Activated T-cell treated with anti-CD3 and anti-CD28 coated beads, Interleukin-2, amount 50 U/mL, for 72 hours (primary cell): Measurements from ENCODE around the gene CRNKL1. TPM values are rescaled to one million over a fixed set of nuclear protein-coding genes. Genes with fewer than 3 reads are reported as not detected.

ENCODE experiments used
- ATAC-seq, 2 donors: fragments of 150-1000 bp; cut with Tn5 transposase; replicated peaks in 1 of 2; 2 replicates each; pipeline ENCODE4 v1.10.0; 2021; ENCODE audit warnings: moderate library complexity in 2 of 2, mild to moderate bottlenecking in 1 of 2
- DNase-seq, 2 donors: peaks; one replicate each; pipeline ENCODE4 v3.0.0; 2021 to 2022; ENCODE audit warnings: mixed read lengths in 1 of 2
- H3K27ac Mint-ChIP-seq: one replicate; pipeline ENCODE4 v1.8.0; 2022; ENCODE audit warnings: mild to moderate bottlenecking, moderate library complexity, mixed read lengths
- H3K27me3 Mint-ChIP-seq: one replicate; pipeline ENCODE4 v1.8.0; 2022; ENCODE audit warnings: low read depth, mixed read lengths
- H3K36me3 Mint-ChIP-seq, 2 donors: one replicate each; pipeline ENCODE4 v1.8.0; 2022; ENCODE audit warnings: mixed read lengths in 2 of 2, mild to moderate bottlenecking in 1 of 2; ENCODE audit not compliant: insufficient read depth in 2 of 2
- H3K4me1 Mint-ChIP-seq: one replicate; pipeline ENCODE4 v1.8.0; 2022; ENCODE audit warnings: low read depth, mixed read lengths
- H3K4me3 Mint-ChIP-seq, 2 donors: one replicate each; pipeline ENCODE4 v1.8.0; 2022; ENCODE audit warnings: mild to moderate bottlenecking in 2 of 2, mixed read lengths in 2 of 2, moderate library complexity in 2 of 2
- H3K9me3 Mint-ChIP-seq, 2 donors: one replicate each; pipeline ENCODE4 v1.8.0; 2022; ENCODE audit warnings: mixed read lengths in 2 of 2
- total RNA-seq, 2 donors: library from RNA; stranded (reverse); gene quantifications; one replicate each; pipeline ENCODE4 v1.2.3, GENCODE V29; 2022

The CRNKL1 gene
- total RNA-seq, 2 donors from 2014 or later, result 22.3 to 27.9 TPM

DNA sequence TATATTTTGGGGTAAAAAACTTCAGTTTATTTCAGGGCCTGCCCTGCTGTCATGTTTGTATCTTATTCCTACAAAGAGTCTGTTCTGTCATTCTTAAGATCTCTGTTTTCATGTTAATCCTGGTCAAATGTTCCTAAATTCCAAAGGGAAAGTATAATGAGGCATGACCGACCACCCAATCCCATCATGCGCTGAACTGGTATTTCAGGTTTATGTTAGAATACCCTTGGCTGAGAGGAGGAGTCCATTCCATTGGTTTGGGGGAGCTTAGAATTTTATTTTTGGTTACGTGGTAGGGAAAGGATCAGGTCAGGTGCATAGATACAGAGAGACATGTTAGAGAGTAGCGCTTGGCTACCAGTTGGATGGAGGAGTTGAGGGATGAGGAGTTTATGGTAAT, 25.8 kb upstream of the CRNKL1 start:
- no peak for ATAC-seq
- H3K4me3 Mint-ChIP-seq, result no peak overlapping the region
- no peaks in the 10 kb centered on the region for H3K36me3 Mint-ChIP-seq
- H3K27ac Mint-ChIP-seq, result no peak overlapping the region
- H3K27me3 Mint-ChIP-seq, result peaks cover 24% of the 10 kb centered on the region
- H3K9me3 Mint-ChIP-seq, result no peaks in the 10 kb centered on the region
- no peak for DNase-seq
- H3K4me1 Mint-ChIP-seq, result no peaks in the 10 kb centered on the region

DNA sequence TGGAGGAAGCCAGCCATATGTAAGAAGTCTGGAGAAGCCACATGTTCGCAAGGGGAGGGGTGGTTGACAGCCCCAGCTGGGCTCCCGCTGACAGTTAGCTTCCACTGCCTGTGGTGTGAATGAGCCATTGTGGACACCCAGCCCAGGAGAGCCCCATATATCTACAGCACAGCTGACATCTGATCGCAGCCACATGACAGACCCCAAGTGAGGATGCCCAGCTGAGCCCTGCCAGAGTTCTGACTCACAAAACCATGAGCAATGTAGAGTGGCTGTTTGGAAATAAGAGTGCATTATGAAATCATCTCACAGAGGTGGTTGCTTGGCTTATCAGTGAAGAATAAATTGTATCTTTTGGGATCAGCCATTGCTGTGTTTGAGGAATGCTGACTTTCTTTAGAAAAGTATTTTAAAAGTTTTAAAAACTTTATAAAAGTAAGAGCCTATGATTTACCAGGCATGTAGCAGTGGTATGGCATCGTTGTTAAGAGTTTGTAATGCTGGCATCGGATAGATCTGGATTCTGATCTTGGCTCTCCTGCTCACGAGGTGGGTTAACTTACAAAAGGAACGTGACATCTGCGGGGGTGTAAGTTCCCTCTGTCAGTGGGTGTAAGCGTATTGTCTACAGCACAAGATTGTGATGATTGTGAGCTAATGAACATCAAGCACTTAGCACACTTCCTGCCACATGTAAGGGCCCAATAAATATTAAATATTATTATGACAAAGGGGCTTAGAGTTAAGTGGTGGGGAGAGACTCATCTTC, 24.2 kb upstream of the CRNKL1 start:
- no peak for DNase-seq

DNA sequence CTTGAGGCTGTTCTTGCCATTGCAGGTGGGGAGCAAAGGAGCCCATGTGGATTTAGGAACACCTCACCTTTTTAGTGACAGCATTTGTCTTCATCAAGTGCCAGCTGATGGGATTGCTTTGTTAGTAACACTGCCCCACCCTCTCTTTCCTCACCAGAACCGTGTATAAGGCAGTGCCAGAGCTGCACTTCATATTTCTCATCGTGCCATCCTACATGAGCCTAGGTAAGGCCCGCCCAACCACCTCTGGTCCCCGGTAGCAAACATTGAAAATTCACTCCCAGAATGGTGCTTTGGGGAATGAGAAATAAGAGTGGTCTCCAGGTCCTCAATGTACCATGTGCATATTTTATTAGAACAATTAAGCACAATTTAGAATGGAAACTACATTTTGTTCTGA, 22.8 kb upstream of the CRNKL1 start:
- no peak overlapping the region for H3K27ac Mint-ChIP-seq
- H3K36me3 Mint-ChIP-seq, result no peaks in the 10 kb centered on the region
- DNase-seq (no peak), ATAC-seq (no peak)
- H3K9me3 Mint-ChIP-seq, result no peaks in the 10 kb centered on the region
- peaks cover 12% of the 10 kb centered on the region for H3K27me3 Mint-ChIP-seq
- H3K4me1 Mint-ChIP-seq, result no peaks in the 10 kb centered on the region
- H3K4me3 Mint-ChIP-seq, result no peak overlapping the region

More for the DNA sequence above, 24.2 kb upstream of the CRNKL1 start:
- ATAC-seq, result peak in 1 of 2 donors; percentile 23
- no peaks in the 10 kb centered on the region for H3K36me3 Mint-ChIP-seq
- no peaks in the 10 kb centered on the region for H3K9me3 Mint-ChIP-seq
- H3K27me3 Mint-ChIP-seq, result peaks cover 13% of the 10 kb centered on the region
- no peak overlapping the region for H3K4me3 Mint-ChIP-seq
- H3K4me1 Mint-ChIP-seq, result no peaks in the 10 kb centered on the region
- H3K27ac Mint-ChIP-seq, result no peak overlapping the region

DNA sequence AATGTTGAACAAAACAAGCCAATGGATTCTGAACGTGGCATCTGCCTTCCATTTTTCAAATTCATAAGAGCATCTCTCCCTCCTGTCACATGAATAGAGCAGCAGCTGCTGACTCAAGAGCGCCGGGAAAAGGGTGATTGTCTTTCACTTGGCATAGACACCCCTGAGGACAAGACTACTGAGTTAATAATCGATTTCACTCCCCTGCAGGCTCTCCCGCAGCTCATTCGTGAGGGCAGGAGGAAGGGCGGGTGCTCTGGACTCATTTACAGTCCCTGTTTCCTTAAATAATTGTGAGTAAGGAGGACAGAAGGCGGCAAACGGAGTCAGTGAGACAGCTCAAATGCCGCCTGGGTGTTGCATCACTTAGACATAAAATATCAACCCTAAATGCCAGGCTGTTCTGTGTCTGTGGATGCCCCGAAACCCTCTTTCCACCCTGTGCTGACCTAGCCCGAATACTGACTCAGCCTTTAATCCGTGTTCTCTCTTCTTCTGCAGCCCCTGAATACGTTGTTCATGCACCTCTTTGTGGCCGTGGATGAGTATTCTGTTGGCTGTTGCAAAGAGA, 21.6 kb upstream of the CRNKL1 start:
- no peak overlapping the region for H3K27ac Mint-ChIP-seq
- no peaks in the 10 kb centered on the region for H3K4me1 Mint-ChIP-seq
- no peaks in the 10 kb centered on the region for H3K36me3 Mint-ChIP-seq
- no peak overlapping the region for H3K4me3 Mint-ChIP-seq
- H3K9me3 Mint-ChIP-seq, result no peaks in the 10 kb centered on the region
- peaks cover 7% of the 10 kb centered on the region for H3K27me3 Mint-ChIP-seq
- ATAC-seq (no peak), DNase-seq (no peak)

DNA sequence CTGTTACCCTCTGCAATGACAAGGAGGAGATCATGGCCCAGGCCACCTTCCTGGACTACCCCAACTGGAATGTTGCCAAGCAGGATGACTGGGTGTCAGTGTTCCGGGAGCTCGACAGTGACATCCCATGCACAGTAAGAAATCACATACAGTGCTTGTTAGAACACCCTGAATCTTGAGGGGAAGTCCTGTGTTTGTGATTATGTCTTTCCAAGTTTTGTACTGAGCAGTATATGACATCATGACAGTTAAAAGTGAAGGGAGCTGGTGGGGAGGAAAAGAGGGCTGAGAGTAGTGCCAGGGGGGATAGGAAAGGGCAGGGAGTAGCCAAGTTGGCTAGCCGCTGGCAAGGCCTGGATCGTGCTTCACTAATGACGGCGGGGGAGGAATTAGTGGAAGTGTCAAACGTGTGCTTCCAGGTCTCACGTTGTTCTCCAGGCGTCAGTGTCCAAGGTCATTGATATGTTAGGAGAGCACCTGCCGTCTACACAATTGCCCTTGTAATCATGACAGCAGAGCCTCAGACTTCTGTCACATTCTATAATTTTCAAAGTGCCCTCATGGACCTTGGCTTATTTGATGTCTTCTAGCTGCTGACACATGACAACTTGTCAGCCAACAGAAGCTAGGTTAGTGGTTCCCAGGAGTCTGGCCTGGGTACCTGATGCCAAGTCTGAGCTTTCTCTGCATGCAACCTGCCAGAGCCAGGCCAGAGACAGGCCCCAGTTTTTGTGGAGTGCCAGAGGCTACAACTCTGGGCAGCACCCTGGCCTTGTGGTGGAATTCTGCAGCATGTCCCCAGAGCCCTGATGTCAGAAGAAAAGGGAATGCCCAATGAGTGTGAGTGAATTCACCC, 18.8 kb upstream of the CRNKL1 start:
- no peaks in the 10 kb centered on the region for H3K36me3 Mint-ChIP-seq
- H3K9me3 Mint-ChIP-seq, result no peaks in the 10 kb centered on the region
- no peaks in the 10 kb centered on the region for H3K4me1 Mint-ChIP-seq
- peaks cover 3% of the 10 kb centered on the region for H3K27me3 Mint-ChIP-seq
- DNase-seq, result no peak
- H3K4me3 Mint-ChIP-seq, result no peak overlapping the region
- ATAC-seq, result no peak
- H3K27ac Mint-ChIP-seq, result no peak overlapping the region

DNA sequence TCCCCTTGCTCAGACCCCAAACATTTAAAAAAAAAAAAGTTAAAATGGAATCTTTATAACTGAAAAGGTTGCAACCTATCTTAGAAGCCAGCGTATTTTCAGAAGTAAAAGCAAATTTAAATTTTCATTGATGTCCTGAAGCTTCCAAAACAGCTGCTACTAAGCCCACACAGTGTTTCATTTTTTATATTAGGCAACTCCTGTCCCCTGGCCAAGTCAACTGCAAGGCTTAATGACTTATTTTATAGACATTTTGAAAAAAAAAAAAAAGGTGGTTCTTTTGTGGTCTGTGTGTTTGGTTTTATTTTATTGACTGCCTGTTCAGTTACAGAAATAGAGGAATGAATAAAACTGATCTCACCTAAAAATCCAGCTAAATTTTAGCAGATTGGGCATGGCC, 13.1 kb upstream of the CRNKL1 start:
- H3K9me3 Mint-ChIP-seq, result no peaks in the 10 kb centered on the region
- no peak for DNase-seq
- H3K4me3 Mint-ChIP-seq, result no peak overlapping the region
- H3K27ac Mint-ChIP-seq, result no peak overlapping the region
- ATAC-seq, result no peak
- H3K27me3 Mint-ChIP-seq, result peaks cover 27% of the 10 kb centered on the region
- no peaks in the 10 kb centered on the region for H3K4me1 Mint-ChIP-seq
- no peaks in the 10 kb centered on the region for H3K36me3 Mint-ChIP-seq

DNA sequence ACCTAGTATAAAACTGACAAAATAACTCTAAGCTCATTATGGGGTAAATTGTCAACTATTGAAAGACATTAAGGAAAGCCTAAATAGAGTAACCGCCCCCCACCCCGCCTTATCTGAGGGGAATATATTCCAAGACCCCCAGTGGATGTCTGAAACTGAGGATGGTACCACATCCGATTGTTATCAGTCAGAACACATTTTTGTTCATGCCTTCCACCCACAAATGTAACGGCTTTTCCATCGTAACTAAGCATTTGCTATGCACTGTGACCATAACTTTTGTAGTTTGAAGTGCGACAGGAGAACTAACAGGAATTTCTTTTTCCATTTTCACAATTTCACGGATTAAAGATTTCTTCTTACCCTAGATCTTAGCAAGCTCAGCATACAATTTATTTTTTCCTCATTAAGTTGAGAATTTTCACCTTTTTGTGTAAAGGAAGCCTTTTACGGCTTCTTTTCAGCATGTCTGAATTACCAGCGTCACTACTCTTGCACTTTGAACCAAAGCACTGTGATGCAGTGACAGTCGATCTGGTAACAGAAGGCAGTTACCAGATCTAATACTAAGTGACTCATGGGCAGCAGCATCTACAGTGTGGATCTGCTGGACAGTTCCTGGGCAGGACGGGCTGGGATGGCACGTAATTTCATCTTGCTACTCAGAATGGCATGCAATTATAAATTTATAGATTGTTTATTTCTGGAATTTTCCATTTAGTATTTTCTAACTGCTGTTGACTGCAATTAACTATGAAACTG, 11.9 kb upstream of the CRNKL1 start:
- DNase-seq (no peak), ATAC-seq (no peak)
- Mint-ChIP-seq H3K4me3 (no peak overlapping the region), H3K9me3 (no peaks in the 10 kb centered on the region), H3K27ac (no peak overlapping the region), H3K27me3 (peaks cover 27% of the 10 kb centered on the region), H3K4me1 (no peaks in the 10 kb centered on the region), H3K36me3 (no peaks in the 10 kb centered on the region)

DNA sequence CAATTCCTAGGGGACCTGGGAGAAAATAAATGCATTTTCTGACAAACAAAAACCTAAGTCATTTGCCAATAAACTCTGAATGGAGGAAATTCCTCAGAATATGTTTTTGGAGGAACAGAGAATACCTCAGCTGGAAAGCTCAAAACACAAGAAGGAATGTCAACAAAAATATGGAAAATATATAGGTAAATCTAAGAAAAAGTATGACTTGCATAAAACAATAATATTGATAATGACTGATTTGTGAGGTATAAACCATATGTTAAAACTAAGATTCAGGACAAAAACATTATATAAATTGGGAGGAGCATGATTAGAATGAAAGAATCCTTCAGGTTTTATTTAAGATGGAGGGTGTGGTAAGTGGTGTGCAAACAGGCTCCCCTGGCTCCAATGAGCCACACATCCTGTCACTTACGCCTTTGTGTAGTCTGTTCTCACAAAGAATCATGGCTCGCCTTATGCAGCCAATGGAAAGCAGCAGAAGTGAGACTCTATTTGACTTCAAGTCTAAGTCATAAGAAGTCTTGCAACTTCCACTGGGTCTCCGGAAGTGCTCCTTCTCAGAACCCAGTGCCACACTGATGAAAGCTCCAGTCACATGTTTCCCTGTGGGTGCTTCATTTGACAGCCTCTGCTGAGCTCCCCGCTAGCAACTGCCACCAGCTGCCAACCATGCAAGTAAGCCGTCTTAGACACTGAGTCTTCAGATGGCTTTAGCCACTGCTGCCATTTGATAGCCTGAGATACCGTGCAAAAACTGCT, 8.2 kb upstream of the CRNKL1 start:
- H3K27ac Mint-ChIP-seq, result no peak overlapping the region
- H3K27me3 Mint-ChIP-seq, result peaks cover 18% of the 10 kb centered on the region
- H3K4me3 Mint-ChIP-seq, result no peak overlapping the region

DNA sequence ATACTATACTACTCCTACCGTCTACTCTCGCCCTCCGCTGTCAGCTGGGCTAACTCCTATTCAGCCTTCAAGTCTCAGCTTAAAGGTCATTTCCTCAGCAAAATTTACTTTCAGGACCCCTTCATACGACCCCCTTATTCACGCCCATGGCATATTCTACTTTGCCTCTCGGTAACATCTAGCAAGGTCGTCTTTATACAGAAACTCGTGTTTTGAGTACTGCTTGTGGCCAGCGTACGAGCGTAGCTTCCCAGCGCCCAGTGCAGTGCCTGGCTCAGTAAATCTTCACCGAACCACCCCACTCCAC, 546 bp downstream of the CRNKL1 start:
- Mint-ChIP-seq H3K4me1 (peaks cover 17% of the 10 kb centered on the region), H3K27me3 (no peaks in the 10 kb centered on the region), H3K9me3 (no peaks in the 10 kb centered on the region), H3K4me3 (peak overlapping the region; percentile 98 to 99), H3K36me3 (peaks cover 12 to 27% of the 10 kb centered on the region in 2 donors), H3K27ac (peak overlapping the region; percentile 98)
- no peak for DNase-seq
- peak; percentile 35 to 49 for ATAC-seq

More for the DNA sequence above, 8.2 kb upstream of the CRNKL1 start:
- ATAC-seq (no peak), DNase-seq (no peak)
- H3K4me1 Mint-ChIP-seq, result no peaks in the 10 kb centered on the region
- H3K36me3 Mint-ChIP-seq, result no peaks in the 10 kb centered on the region
- no peaks in the 10 kb centered on the region for H3K9me3 Mint-ChIP-seq

DNA sequence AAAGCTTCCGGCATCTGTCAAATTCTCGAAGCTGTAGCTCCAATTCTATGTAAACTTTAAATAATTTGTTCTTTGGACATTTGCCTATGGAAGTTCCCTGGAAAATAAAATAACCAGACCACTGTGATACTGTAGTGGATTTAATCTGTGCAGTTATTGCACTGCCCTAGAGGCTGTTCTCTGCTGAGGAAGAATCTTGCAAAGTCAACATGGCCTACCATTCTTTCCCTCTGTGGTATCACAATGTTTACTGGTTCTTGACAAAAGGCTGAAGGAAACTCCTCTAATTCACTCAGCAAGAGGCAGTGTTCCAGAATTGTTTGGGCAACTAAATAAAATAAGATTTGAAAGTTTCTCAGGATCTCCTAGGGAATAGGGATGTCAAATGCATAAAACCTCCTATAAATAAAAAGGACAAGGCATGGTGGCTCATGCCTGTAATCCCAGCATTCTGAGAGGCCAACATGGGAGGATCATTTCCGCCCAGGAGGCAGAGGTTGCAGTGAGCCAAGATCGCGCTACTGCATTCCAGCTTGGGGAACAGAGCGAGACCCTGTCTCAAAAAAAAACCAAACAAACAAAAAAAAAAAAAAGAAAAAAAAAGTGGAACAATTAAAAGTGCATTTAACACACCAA, 12.4 kb downstream of the CRNKL1 start:
- Mint-ChIP-seq H3K9me3 (no peaks in the 10 kb centered on the region), H3K4me3 (no peak overlapping the region), H3K27me3 (no peaks in the 10 kb centered on the region), H3K4me1 (no peaks in the 10 kb centered on the region), H3K27ac (no peak overlapping the region), H3K36me3 (peaks cover 11 to 41% of the 10 kb centered on the region in 2 donors)
- DNase-seq (no peak), ATAC-seq (no peak)

DNA sequence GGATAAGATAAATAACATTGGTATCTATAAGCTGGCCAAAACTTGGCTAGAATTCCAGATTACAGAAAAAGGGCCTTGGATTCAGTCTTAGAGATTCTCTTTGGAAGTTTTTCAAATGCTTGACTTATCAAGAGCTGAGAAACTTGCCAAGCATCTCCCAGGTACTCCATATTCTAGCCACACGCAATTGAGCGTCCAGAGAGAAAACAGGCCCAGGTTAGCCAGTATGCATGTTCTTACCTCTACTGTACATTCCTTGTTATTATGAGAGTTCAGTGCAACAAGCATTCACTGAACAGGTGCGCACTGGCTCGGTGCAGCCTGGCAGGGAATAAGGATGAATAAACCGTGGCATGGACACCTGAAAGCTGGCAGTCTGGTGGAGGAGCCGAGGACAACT, 13.7 kb downstream of the CRNKL1 start:
- no peak for ATAC-seq
- no peak for DNase-seq
- H3K4me1 Mint-ChIP-seq, result no peaks in the 10 kb centered on the region
- H3K27ac Mint-ChIP-seq, result no peak overlapping the region
- no peaks in the 10 kb centered on the region for H3K9me3 Mint-ChIP-seq
- no peak overlapping the region for H3K4me3 Mint-ChIP-seq
- H3K36me3 Mint-ChIP-seq, result peaks cover 7 to 32% of the 10 kb centered on the region in 2 donors
- no peaks in the 10 kb centered on the region for H3K27me3 Mint-ChIP-seq

DNA sequence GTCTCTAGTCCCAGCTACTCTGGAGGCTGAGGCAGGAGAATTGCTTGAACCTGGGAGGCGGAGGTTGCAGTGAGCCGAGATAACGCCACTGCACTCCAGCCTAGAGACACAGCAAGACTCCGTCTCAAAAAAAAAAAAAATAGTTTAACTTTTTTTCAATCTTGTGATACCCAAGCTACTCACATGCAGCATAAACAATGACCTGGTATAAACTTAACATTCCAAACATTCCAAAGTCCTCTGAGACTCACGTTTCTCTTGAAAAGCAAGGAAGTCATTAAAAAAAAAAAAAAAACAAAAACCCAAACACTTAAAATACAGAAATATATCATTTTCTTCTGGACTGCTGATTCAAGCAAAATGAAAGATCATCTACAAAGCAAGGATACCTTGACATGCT, 14.3 kb downstream of the CRNKL1 start:
- no peaks in the 10 kb centered on the region for H3K4me1 Mint-ChIP-seq
- no peaks in the 10 kb centered on the region for H3K9me3 Mint-ChIP-seq
- H3K4me3 Mint-ChIP-seq, result no peak overlapping the region
- no peak for DNase-seq
- H3K27me3 Mint-ChIP-seq, result no peaks in the 10 kb centered on the region
- ATAC-seq, result no peak
- H3K36me3 Mint-ChIP-seq, result peaks cover 7 to 27% of the 10 kb centered on the region in 2 donors
- H3K27ac Mint-ChIP-seq, result no peak overlapping the region
